Measurements from ENCODE around the gene SLC6A2. TPM values are rescaled to one million over a fixed set of nuclear protein-coding genes. Genes with fewer than 3 reads are reported as not detected.
A peak's percentile ranks its signal among the peaks of the same experiment; 100 is the strongest.

SLC6A2 gene
- total and polyA plus RNA-seq, 12 donors, result 0.26 to 32.8 (median 8.6) TPM

- intact Hi-C loops (cut with DNase I), result no loop called here
- 95 to 99% (median 96%) methylated on average over 11 to 12 of the region's 12 CpGs for WGBS, 4 donors
Measured at GRCh38 chr16:55691771-55692170, 36.0 kb downstream of the SLC6A2 start.

DNA sequence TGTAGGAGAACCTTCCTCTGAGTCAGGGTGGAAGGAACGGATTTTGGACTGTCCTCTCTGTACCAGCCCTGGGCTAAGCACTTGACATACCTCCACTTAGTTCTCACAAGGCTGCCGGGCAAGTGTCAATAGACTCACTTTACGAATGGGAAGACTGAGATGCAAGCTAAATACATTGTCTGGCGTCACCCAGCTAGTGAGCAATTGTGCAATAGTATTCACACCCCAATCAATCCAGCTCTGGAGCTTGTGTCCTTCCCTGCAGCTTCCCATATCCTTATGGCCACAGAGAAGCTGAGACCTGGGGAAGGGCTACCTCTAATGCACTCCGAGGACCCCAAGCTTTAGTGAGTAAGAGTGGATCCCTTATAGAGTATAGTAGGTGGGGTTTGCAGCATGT, 39.8 kb downstream of the SLC6A2 start:
- TF ChIP-seq POLR2A (IDR thresholded peaks at IDR 0.05) (no peak), CTCF (IDR thresholded peaks at IDR 0.05) (no peak)
- no peak for DNase-seq
- intact Hi-C loops (cut with DNase I), result no loop called here
- H3K4me1 ChIP-seq (replicated peaks in 1 of 2), result no peaks in the 10 kb centered on the region
- H3K4me3 ChIP-seq, result no peak overlapping the region
- no peaks in the 10 kb centered on the region for H3K36me3 ChIP-seq (replicated peaks in 1 of 2)
- no peaks in the 10 kb centered on the region for H3K27me3 ChIP-seq
- H3K27ac ChIP-seq, result no peak overlapping the region
- no peaks in the 10 kb centered on the region for H3K9me3 ChIP-seq (replicated peaks in 1 of 3)
- WGBS, 4 donors, result 67 to 98% (median 86%) methylated on average over 1 to 5 of the region's 5 CpGs

More at GRCh38 chr16:55691771-55692170, 36.0 kb downstream of the SLC6A2 start:
- H3K27ac ChIP-seq, result no peak overlapping the region
- no peaks in the 10 kb centered on the region for H3K27me3 ChIP-seq
- no peaks in the 10 kb centered on the region for H3K4me1 ChIP-seq (replicated peaks in 1 of 2)
- H3K36me3 ChIP-seq (replicated peaks in 1 of 2), result no peaks in the 10 kb centered on the region
- no peak for TF ChIP-seq CTCF (IDR thresholded peaks at IDR 0.05)
- TF ChIP-seq POLR2A (IDR thresholded peaks at IDR 0.05), result no peak
- no peaks in the 10 kb centered on the region for H3K9me3 ChIP-seq (replicated peaks in 1 of 3)
- no peak overlapping the region for H3K4me3 ChIP-seq
- no peak for DNase-seq

DNA sequence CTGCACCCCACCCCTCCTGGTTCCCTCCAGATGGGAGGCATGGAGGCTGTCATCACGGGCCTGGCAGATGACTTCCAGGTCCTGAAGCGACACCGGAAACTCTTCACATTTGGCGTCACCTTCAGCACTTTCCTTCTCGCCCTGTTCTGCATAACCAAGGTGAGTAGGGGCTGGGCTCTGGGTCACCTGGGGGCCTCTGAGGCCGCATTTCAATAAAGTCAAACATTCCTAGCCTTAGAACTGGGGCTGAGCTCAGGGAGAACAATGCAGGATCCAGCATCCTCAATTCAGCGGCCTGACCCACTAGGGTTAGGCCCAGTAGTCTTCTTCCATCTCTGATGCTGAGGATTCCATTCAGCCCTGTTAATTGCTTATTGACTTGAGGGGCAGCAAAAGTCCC, 42.1 kb downstream of the SLC6A2 start:
- H3K36me3 ChIP-seq (replicated peaks in 1 of 2), result no peaks in the 10 kb centered on the region
- WGBS, 4 donors, result 73 to 79% (median 76%) methylated on average over 2 to 7 of the region's 7 CpGs
- intact Hi-C loops (cut with DNase I), result no loop called here
- H3K4me3 ChIP-seq, result no peak overlapping the region
- DNase-seq, result peak in 1 of 7 donors; percentile 14
- H3K4me1 ChIP-seq (replicated peaks in 1 of 2), result no peaks in the 10 kb centered on the region
- no peak for TF ChIP-seq CTCF (IDR thresholded peaks at IDR 0.05)
- TF ChIP-seq POLR2A (IDR thresholded peaks at IDR 0.05), result no peak
- H3K27ac ChIP-seq, result no peak overlapping the region
- no peaks in the 10 kb centered on the region for H3K27me3 ChIP-seq
- no peaks in the 10 kb centered on the region for H3K9me3 ChIP-seq (replicated peaks in 1 of 3)

- DNase-seq, result peak in 1 of 7 donors; percentile 27
- Histone ChIP-seq H3K27ac (no peak overlapping the region), H3K9me3 (replicated peaks in 1 of 3) (no peaks in the 10 kb centered on the region), H3K4me3 (no peak overlapping the region), H3K27me3 (no peaks in the 10 kb centered on the region), H3K36me3 (replicated peaks in 1 of 2) (no peaks in the 10 kb centered on the region), H3K4me1 (replicated peaks in 1 of 2) (no peaks in the 10 kb centered on the region)
- WGBS, 4 donors, result 76 to 84% (median 83%) methylated on average over 6 of the region's 6 CpGs
- TF ChIP-seq POLR2A (IDR thresholded peaks at IDR 0.05) (no peak), CTCF (IDR thresholded peaks at IDR 0.05) (no peak)
- intact Hi-C loops (cut with DNase I), result no loop called here
Measured at GRCh38 chr16:55698331-55698730, 42.5 kb downstream of the SLC6A2 start.

Data from adrenal gland (tissue), 12 donors.